WTC11 (cell line): ENCODE measurements around the gene LIN7A. TPM values are rescaled to one million over a fixed set of nuclear protein-coding genes. Genes with fewer than 3 reads are reported as not detected.

Experiments
- ATAC-seq: fragments of 200-7000 bp; cut with Tn5 transposase; 2 replicates; pipeline ENCODE4 v1.10.0; 2021; ENCODE audit warnings: mild to moderate bottlenecking, moderate library complexity
- CTCF ChIA-PET: fragments of 300-600 bp; sonication (Branson Sonifier 250); formaldehyde crosslinking; loops from one replicate; lab custom pipeline; 2021; ENCODE audit warnings: antibody characterized with exemption; lab: Charles Lee
- POLR2A ChIA-PET: fragments of 350-600 bp; sonication (Branson Sonifier 250); formaldehyde crosslinking; loops from one replicate; lab custom pipeline; 2021; ENCODE audit warnings: antibody characterized with exemption; lab: Charles Lee
- DNase-seq: peaks from one replicate; pipeline ENCODE4 v3.0.0; 2021; ENCODE audit warnings: low spot score
- H3K27ac Mint-ChIP-seq: 2 replicates; pipeline ENCODE4 v1.8.0; 2021; ENCODE audit warnings: mixed read lengths
- H3K27me3 Mint-ChIP-seq: 2 replicates; pipeline ENCODE4 v1.8.0; 2021; ENCODE audit warnings: low read depth, mild to moderate bottlenecking, moderate library complexity, mixed read lengths
- H3K36me3 Mint-ChIP-seq: 2 replicates; pipeline ENCODE4 v1.8.0; 2021; ENCODE audit warnings: mixed read lengths
- H3K4me1 Mint-ChIP-seq: 2 replicates; pipeline ENCODE4 v1.8.0; 2022; ENCODE audit warnings: mixed read lengths
- H3K4me3 Mint-ChIP-seq: 2 replicates; pipeline ENCODE4 v1.8.0; 2021; ENCODE audit warnings: mild to moderate bottlenecking, moderate library complexity, mixed read lengths
- H3K9me3 Mint-ChIP-seq: 2 replicates; pipeline ENCODE4 v1.8.0; 2021; ENCODE audit warnings: mixed read lengths
- CREB1 ChIP-seq: sonication (generic); formaldehyde crosslinking; IDR thresholded peaks from 2 replicates; pipeline ENCODE4 v1.8.0; 2023; ENCODE audit warnings: mild to moderate bottlenecking, missing genetic modification reagents
- IRF2 ChIP-seq: sonication (generic); formaldehyde crosslinking; IDR thresholded peaks from 2 replicates; pipeline ENCODE4 v1.8.0; 2022; ENCODE audit warnings: low read depth, missing genetic modification reagents, borderline replicate concordance
- MYBL2 ChIP-seq: sonication (generic); formaldehyde crosslinking; IDR thresholded peaks from 2 replicates; pipeline ENCODE4 v1.8.1; 2023; ENCODE audit warnings: mild to moderate bottlenecking, moderate library complexity, missing genetic modification reagents
- NR2C2 ChIP-seq: sonication (generic); formaldehyde crosslinking; IDR thresholded peaks from 2 replicates; pipeline ENCODE4 v1.8.0; 2022; ENCODE audit warnings: mild to moderate bottlenecking, missing genetic modification reagents
- SMAD4 ChIP-seq: sonication (generic); formaldehyde crosslinking; IDR thresholded peaks from 2 replicates; pipeline ENCODE4 v1.8.0; 2022; ENCODE audit warnings: mild to moderate bottlenecking, missing genetic modification reagents
- SP1 ChIP-seq: sonication (generic); formaldehyde crosslinking; conservative IDR thresholded peaks from 2 replicates; pipeline ENCODE4 v1.8.1; 2022; ENCODE audit warnings: missing genetic modification reagents
- ZNF121 ChIP-seq: sonication (generic); formaldehyde crosslinking; IDR thresholded peaks from 2 replicates; pipeline ENCODE4 v1.8.0; 2023; ENCODE audit warnings: missing genetic modification reagents
- ZNF232 ChIP-seq: sonication (generic); formaldehyde crosslinking; IDR thresholded peaks from 2 replicates; pipeline ENCODE4 v1.8.0; 2022; ENCODE audit warnings: mild to moderate bottlenecking, missing genetic modification reagents
- microRNA-seq: library from miRNA; unstranded; fragments of <30 nt; microRNA quantifications from one replicate; pipeline ENCODE4 v1.2.0, GENCODE V29; 2022; ENCODE audit warnings: borderline number of aligned reads
- total RNA-seq: library from RNA; stranded (reverse); gene quantifications from 3 replicates; pipeline ENCODE4 v1.2.3, GENCODE V29; 2021
- TF ChIP-seq, protein P1 (sequence below): sonication (generic); formaldehyde crosslinking; IDR thresholded peaks from 2 replicates; pipeline ENCODE4 v1.8.1; 2022; ENCODE audit warnings: low read depth, missing genetic modification reagents, borderline replicate concordance
- TF ChIP-seq, protein P2 (sequence below): sonication (generic); formaldehyde crosslinking; IDR thresholded peaks from 2 replicates; pipeline ENCODE4 v1.8.0; 2022; ENCODE audit warnings: mild to moderate bottlenecking, missing genetic modification reagents
- TF ChIP-seq, protein P3 (sequence below): fragments of 250-450 bp; sonication (Bioruptor Pico); IDR thresholded peaks from 2 replicates; pipeline ENCODE4 v2.1.2; 2022; ENCODE audit warnings: mild to moderate bottlenecking, moderate library complexity
- TF ChIP-seq, protein P4 (sequence below): sonication (generic); formaldehyde crosslinking; IDR thresholded peaks from 2 replicates; pipeline ENCODE4 v1.8.1; 2022; ENCODE audit warnings: mild to moderate bottlenecking, missing genetic modification reagents, moderate library complexity, borderline replicate concordance
- TF ChIP-seq, protein P5 (sequence below): fragments of 250-450 bp; sonication (Bioruptor Pico); IDR thresholded peaks from 2 replicates; pipeline ENCODE4 v1.9.0; 2021; ENCODE audit warnings: moderate library complexity, mild to moderate bottlenecking, inconsistent platforms, borderline replicate concordance

Gene LIN7A
- total RNA-seq, 1 experiment from 2014 or later: 8.5 TPM

DNA sequence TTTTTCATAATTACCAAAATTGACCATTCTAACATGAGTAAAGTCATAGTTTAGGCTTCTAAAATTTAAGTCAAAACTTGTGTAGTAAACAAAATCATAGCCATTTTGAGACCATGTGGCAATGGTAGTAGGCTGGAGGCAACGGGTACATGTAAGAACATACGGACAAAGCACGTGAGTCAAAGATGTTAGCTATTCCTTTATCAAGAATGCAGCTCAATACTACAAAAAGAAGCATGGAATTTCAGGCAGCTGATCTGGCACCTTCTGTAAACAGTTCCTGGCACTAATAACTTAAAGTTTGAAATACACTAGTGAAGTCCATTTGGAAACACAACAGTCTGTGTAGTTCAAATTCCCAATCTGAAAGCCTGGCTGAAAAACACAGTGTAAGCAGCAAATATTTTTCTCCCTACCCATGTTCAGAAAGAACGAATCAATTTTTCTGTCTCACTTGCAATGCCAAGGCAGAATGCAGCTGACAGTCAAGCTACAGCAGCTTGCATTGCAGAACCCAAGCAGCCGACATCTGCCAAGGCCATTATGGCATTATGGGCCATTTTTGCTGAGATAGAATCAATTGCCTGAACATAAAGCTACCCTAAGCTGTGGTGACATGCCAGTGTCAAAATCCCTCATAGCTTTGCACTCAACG lies 191.8 kb downstream of the LIN7A start:
- ATAC-seq: no peak
- TF ChIP-seq SP1 (CRISPR knock-in tag) (no peak), MYBL2 (CRISPR knock-in tag) (no peak), NR2C2 (no peak), CREB1 (CRISPR knock-in tag) (no peak), ZNF232 (CRISPR knock-in tag) (no peak), IRF2 (no peak), SMAD4 (CRISPR knock-in tag) (no peak), ZNF121 (CRISPR knock-in tag) (no peak)
- TF ChIP-seq, protein P1, sequence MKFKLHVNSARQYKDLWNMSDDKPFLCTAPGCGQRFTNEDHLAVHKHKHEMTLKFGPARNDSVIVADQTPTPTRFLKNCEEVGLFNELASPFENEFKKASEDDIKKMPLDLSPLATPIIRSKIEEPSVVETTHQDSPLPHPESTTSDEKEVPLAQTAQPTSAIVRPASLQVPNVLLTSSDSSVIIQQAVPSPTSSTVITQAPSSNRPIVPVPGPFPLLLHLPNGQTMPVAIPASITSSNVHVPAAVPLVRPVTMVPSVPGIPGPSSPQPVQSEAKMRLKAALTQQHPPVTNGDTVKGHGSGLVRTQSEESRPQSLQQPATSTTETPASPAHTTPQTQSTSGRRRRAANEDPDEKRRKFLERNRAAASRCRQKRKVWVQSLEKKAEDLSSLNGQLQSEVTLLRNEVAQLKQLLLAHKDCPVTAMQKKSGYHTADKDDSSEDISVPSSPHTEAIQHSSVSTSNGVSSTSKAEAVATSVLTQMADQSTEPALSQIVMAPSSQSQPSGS (CRISPR knock-in tag): no peak
- TF ChIP-seq, protein P2, sequence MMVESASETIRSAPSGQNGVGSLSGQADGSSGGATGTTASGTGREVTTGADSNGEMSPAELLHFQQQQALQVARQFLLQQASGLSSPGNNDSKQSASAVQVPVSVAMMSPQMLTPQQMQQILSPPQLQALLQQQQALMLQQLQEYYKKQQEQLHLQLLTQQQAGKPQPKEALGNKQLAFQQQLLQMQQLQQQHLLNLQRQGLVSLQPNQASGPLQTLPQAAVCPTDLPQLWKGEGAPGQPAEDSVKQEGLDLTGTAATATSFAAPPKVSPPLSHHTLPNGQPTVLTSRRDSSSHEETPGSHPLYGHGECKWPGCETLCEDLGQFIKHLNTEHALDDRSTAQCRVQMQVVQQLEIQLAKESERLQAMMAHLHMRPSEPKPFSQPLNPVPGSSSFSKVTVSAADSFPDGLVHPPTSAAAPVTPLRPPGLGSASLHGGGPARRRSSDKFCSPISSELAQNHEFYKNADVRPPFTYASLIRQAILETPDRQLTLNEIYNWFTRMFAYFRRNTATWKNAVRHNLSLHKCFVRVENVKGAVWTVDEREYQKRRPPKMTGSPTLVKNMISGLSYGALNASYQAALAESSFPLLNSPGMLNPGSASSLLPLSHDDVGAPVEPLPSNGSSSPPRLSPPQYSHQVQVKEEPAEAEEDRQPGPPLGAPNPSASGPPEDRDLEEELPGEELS (CRISPR knock-in tag): no peak
- TF ChIP-seq, protein P3, sequence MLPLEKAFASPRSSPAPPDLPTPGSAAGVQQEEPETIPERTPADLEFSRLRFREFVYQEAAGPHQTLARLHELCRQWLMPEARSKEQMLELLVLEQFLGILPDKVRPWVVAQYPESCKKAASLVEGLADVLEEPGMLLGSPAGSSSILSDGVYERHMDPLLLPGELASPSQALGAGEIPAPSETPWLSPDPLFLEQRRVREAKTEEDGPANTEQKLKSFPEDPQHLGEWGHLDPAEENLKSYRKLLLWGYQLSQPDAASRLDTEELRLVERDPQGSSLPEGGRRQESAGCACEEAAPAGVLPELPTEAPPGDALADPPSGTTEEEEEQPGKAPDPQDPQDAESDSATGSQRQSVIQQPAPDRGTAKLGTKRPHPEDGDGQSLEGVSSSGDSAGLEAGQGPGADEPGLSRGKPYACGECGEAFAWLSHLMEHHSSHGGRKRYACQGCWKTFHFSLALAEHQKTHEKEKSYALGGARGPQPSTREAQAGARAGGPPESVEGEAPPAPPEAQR (CRISPR knock-in tag): no peak
- TF ChIP-seq, protein P4, sequence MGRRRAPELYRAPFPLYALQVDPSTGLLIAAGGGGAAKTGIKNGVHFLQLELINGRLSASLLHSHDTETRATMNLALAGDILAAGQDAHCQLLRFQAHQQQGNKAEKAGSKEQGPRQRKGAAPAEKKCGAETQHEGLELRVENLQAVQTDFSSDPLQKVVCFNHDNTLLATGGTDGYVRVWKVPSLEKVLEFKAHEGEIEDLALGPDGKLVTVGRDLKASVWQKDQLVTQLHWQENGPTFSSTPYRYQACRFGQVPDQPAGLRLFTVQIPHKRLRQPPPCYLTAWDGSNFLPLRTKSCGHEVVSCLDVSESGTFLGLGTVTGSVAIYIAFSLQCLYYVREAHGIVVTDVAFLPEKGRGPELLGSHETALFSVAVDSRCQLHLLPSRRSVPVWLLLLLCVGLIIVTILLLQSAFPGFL (CRISPR knock-in tag): no peak
- TF ChIP-seq, protein P5, sequence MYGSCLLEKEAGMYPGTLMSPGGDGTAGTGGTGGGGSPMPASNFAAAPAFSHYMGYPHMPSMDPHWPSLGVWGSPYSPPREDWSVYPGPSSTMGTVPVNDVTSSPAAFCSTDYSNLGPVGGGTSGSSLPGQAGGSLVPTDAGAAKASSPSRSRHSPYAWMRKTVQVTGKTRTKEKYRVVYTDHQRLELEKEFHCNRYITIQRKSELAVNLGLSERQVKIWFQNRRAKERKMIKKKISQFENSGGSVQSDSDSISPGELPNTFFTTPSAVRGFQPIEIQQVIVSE (CRISPR knock-in tag): no peak
- Mint-ChIP-seq H3K27ac (no peak overlapping the region), H3K27me3 (no peaks in the 10 kb centered on the region), H3K36me3 (no peaks in the 10 kb centered on the region), H3K4me1 (no peaks in the 10 kb centered on the region; the same call in 1 of the 2 replicates), H3K9me3 (no peaks in the 10 kb centered on the region), H3K4me3 (no peak overlapping the region)
- POLR2A ChIA-PET: no interaction called here
- CTCF ChIA-PET: no interaction called here
- no peak for DNase-seq

Small RNAs within 50 kb of the gene (microRNA-seq; reads per million reads assigned to microRNA genes)
- gene MIR617: not detected
- gene MIR618: 3.1 reads per million

Other genes starting within 250 kb of the LIN7A start
- 0.15 to 0.39 TPM in 2 of 3 replicates, not detected in the other for gene MYF6, start 230.3 kb downstream of the LIN7A start, total RNA-seq
- not detected in 3 replicates for gene MYF5, start 221.0 kb downstream of the LIN7A start, total RNA-seq
- gene ACSS3, start 140.1 kb upstream of the LIN7A start, total RNA-seq: 18.6 to 20.7 TPM (median 20.2 TPM) in 3 replicates